H54 (cell line): ENCODE measurements around the gene UBE2R2.

ENCODE experiments used
- DNase-seq: peaks from one replicate; pipeline ENCODE4 v3.0.0; 2011; ENCODE audit warnings: low spot score, mixed read lengths; ENCODE audit not compliant: insufficient read length
- FAIRE-seq: peaks from 3 replicates; lab custom pipeline; 2011; peaks lifted over from hg19 to GRCh38; lab: Jason Lieb, UNC
- POLR2A ChIP-seq: IDR thresholded peaks from 2 replicates; pipeline ENCODE4 v1.6.1; 2011; ENCODE audit warnings: low read depth, mild to moderate bottlenecking, low read length

UBE2R2 gene

GRCh38 chr9:33877727-33878489 is 60.9 kb downstream of the UBE2R2 start:
- no peak for TF ChIP-seq POLR2A
- DNase-seq: no peak
- FAIRE-seq: no peak

GRCh38 chr9:33878691-33879366 is 61.9 kb downstream of the UBE2R2 start:
- DNase-seq (no peak), FAIRE-seq (no peak)
- TF ChIP-seq POLR2A: no peak

GRCh38 chr9:33880211-33881089 is 63.5 kb downstream of the UBE2R2 start:
- no peak for TF ChIP-seq POLR2A
- peak; percentile 90 for FAIRE-seq

GRCh38 chr9:33881635-33882034 is 64.7 kb downstream of the UBE2R2 start:
- TF ChIP-seq POLR2A: no peak
- peak; percentile 30 for FAIRE-seq
- no peak for DNase-seq

More at GRCh38 chr9:33880211-33881089, 63.5 kb downstream of the UBE2R2 start:
- peak; percentile 9 for DNase-seq

GRCh38 chr9:33884856-33885701 is 68.1 kb downstream of the UBE2R2 start:
- DNase-seq: no peak
- no peak for TF ChIP-seq POLR2A
- no peak for FAIRE-seq

GRCh38 chr9:33885948-33886347 is 69.0 kb downstream of the UBE2R2 start:
- TF ChIP-seq POLR2A: no peak
- FAIRE-seq (no peak), DNase-seq (no peak)

- no peak for TF ChIP-seq POLR2A
- FAIRE-seq: no peak
- no peak for DNase-seq
Observed at GRCh38 chr9:33893861-33894260, 76.9 kb downstream of the UBE2R2 start.

- FAIRE-seq: no peak
- no peak for DNase-seq
- TF ChIP-seq POLR2A: no peak
Observed at GRCh38 chr9:33894316-33894715, 77.4 kb downstream of the UBE2R2 start.

GRCh38 chr9:33903157-33903780 is 86.3 kb downstream of the UBE2R2 start:
- FAIRE-seq: no peak
- DNase-seq: no peak
- no peak for TF ChIP-seq POLR2A

GRCh38 chr9:33905137-33905536 is 88.2 kb downstream of the UBE2R2 start:
- DNase-seq (no peak), FAIRE-seq (no peak)
- TF ChIP-seq POLR2A: no peak

GRCh38 chr9:33906769-33907168 is 89.8 kb downstream of the UBE2R2 start:
- TF ChIP-seq POLR2A: no peak
- DNase-seq: no peak
- FAIRE-seq: no peak

GRCh38 chr9:33907347-33907746 is 90.4 kb downstream of the UBE2R2 start:
- TF ChIP-seq POLR2A: no peak
- DNase-seq (no peak), FAIRE-seq (no peak)
